Measurements from ENCODE around the gene CAMLG.
"Not testable (repeated sequence)": the region's sequence is repeated elsewhere in the genome, so short reads cannot be mapped to it uniquely, and the experiment has no call there.

The CAMLG gene

GRCh38 chr5:134736173-134736812 is 2.1 kb upstream of the CAMLG start:
- peaks cover 0 to 3% (median 0%) of the 10 kb centered on the region in 5 donors for H3K36me3 ChIP-seq (ENCODE audit: control insufficient read depth in 5 of 5, insufficient read depth in 5 of 5, low read length in 5 of 5)
- peaks cover 0 to 21% (median 19%) of the 10 kb centered on the region in 5 donors for H3K4me1 ChIP-seq (ENCODE audit: control insufficient read depth in 5 of 5, insufficient read depth in 5 of 5, low read length in 5 of 5)
- H3K9ac ChIP-seq (ENCODE audit: low read length in 5 of 5), result no peak overlapping the region
- H3K9me3 ChIP-seq (ENCODE audit: control insufficient read depth in 5 of 5, low read length in 5 of 5), result no peaks in the 10 kb centered on the region
- no peak overlapping the region for H3K4me3 ChIP-seq (ENCODE audit: low read depth in 1 of 5, low read length in 5 of 5)
- no peaks in the 10 kb centered on the region for H3K27me3 ChIP-seq (ENCODE audit: control insufficient read depth in 5 of 5, insufficient read depth in 4 of 5, low read length in 5 of 5)
- no peak overlapping the region for H3K27ac ChIP-seq (ENCODE audit: low read depth, low read length)

- H3K9me3 ChIP-seq (ENCODE audit: control insufficient read depth in 5 of 5, low read length in 5 of 5), result no peaks in the 10 kb centered on the region
- no peaks in the 10 kb centered on the region for H3K27me3 ChIP-seq (ENCODE audit: control insufficient read depth in 5 of 5, insufficient read depth in 4 of 5, low read length in 5 of 5)
- peak overlapping the region; percentile 92 for H3K27ac ChIP-seq (ENCODE audit: low read depth, low read length)
- H3K36me3 ChIP-seq (ENCODE audit: control insufficient read depth in 5 of 5, insufficient read depth in 5 of 5, low read length in 5 of 5), result peaks cover 0 to 5% (median 0%) of the 10 kb centered on the region in 5 donors
- H3K4me1 ChIP-seq (ENCODE audit: control insufficient read depth in 5 of 5, insufficient read depth in 5 of 5, low read length in 5 of 5), result peaks cover 0 to 21% (median 19%) of the 10 kb centered on the region in 5 donors
- peak overlapping the region; percentile 73 to 95 (median 85) for H3K9ac ChIP-seq (ENCODE audit: low read length in 5 of 5)
- H3K4me3 ChIP-seq (ENCODE audit: low read depth in 1 of 5, low read length in 5 of 5), result peak overlapping the region; percentile 81 to 98 (median 95)
Observed at GRCh38 chr5:134738963-134739661, 764 bp downstream of the CAMLG start.

GRCh38 chr5:134741052-134741451 is 2.7 kb downstream of the CAMLG start:
- H3K36me3 ChIP-seq (ENCODE audit: control insufficient read depth in 5 of 5, insufficient read depth in 5 of 5, low read length in 5 of 5), result peaks cover 0 to 5% (median 0%) of the 10 kb centered on the region in 5 donors
- H3K27me3 ChIP-seq (ENCODE audit: control insufficient read depth in 5 of 5, insufficient read depth in 4 of 5, low read length in 5 of 5), result no peaks in the 10 kb centered on the region
- H3K4me1 ChIP-seq (ENCODE audit: control insufficient read depth in 5 of 5, insufficient read depth in 5 of 5, low read length in 5 of 5), result peaks cover 0 to 21% (median 19%) of the 10 kb centered on the region in 5 donors
- H3K4me3 ChIP-seq (ENCODE audit: low read depth in 1 of 5, low read length in 5 of 5), result no peak overlapping the region
- no peaks in the 10 kb centered on the region for H3K9me3 ChIP-seq (ENCODE audit: control insufficient read depth in 5 of 5, low read length in 5 of 5)
- H3K9ac ChIP-seq (ENCODE audit: low read length in 5 of 5), result no peak overlapping the region
- H3K27ac ChIP-seq (ENCODE audit: low read depth, low read length), result no peak overlapping the region

- H3K36me3 ChIP-seq (ENCODE audit: control insufficient read depth in 5 of 5, insufficient read depth in 5 of 5, low read length in 5 of 5), result peaks cover 0 to 5% (median 0%) of the 10 kb centered on the region in 5 donors
- H3K9ac ChIP-seq (ENCODE audit: low read length in 5 of 5), result no peak overlapping the region
- H3K4me3 ChIP-seq (ENCODE audit: low read depth in 1 of 5, low read length in 5 of 5), result no peak overlapping the region
- H3K9me3 ChIP-seq (ENCODE audit: control insufficient read depth in 5 of 5, low read length in 5 of 5), result no peaks in the 10 kb centered on the region
- no peak overlapping the region for H3K27ac ChIP-seq (ENCODE audit: low read depth, low read length)
- H3K4me1 ChIP-seq (ENCODE audit: control insufficient read depth in 5 of 5, insufficient read depth in 5 of 5, low read length in 5 of 5), result peaks cover 0 to 21% (median 19%) of the 10 kb centered on the region in 5 donors
- no peaks in the 10 kb centered on the region for H3K27me3 ChIP-seq (ENCODE audit: control insufficient read depth in 5 of 5, insufficient read depth in 4 of 5, low read length in 5 of 5)
Observed at GRCh38 chr5:134742134-134742533, 3.8 kb downstream of the CAMLG start.

- H3K36me3 ChIP-seq (ENCODE audit: control insufficient read depth in 5 of 5, insufficient read depth in 5 of 5, low read length in 5 of 5), result peaks cover 6 to 23% (median 13%) of the 10 kb centered on the region in 5 donors
- H3K9ac ChIP-seq (ENCODE audit: low read length in 5 of 5), result no peak overlapping the region
- no peak overlapping the region for H3K4me3 ChIP-seq (ENCODE audit: low read depth in 1 of 5, low read length in 5 of 5)
- H3K9me3 ChIP-seq (ENCODE audit: control insufficient read depth in 5 of 5, low read length in 5 of 5), result no peaks in the 10 kb centered on the region
- H3K27me3 ChIP-seq (ENCODE audit: control insufficient read depth in 5 of 5, insufficient read depth in 4 of 5, low read length in 5 of 5), result no peaks in the 10 kb centered on the region
- H3K4me1 ChIP-seq (ENCODE audit: control insufficient read depth in 5 of 5, insufficient read depth in 5 of 5, low read length in 5 of 5), result no peaks in the 10 kb centered on the region
- H3K27ac ChIP-seq (ENCODE audit: low read depth, low read length), result no peak overlapping the region
Observed at GRCh38 chr5:134749415-134749814, 11.1 kb downstream of the CAMLG start.

- Histone ChIP-seq H3K27ac (ENCODE audit: low read depth, low read length) (peak overlapping the region; percentile 80), H3K4me1 (ENCODE audit: control insufficient read depth in 5 of 5, insufficient read depth in 5 of 5, low read length in 5 of 5) (peaks cover 0 to 24% (median 21%) of the 10 kb centered on the region in 5 donors), H3K27me3 (ENCODE audit: control insufficient read depth in 5 of 5, insufficient read depth in 4 of 5, low read length in 5 of 5) (no peaks in the 10 kb centered on the region), H3K36me3 (ENCODE audit: control insufficient read depth in 5 of 5, insufficient read depth in 5 of 5, low read length in 5 of 5) (peaks cover 0 to 3% (median 0%) of the 10 kb centered on the region in 5 donors), H3K9me3 (ENCODE audit: control insufficient read depth in 5 of 5, low read length in 5 of 5) (no peaks in the 10 kb centered on the region), H3K9ac (ENCODE audit: low read length in 5 of 5) (peak overlapping the region in 2 of 5 donors; percentile 25 to 41), H3K4me3 (ENCODE audit: low read depth in 1 of 5, low read length in 5 of 5) (peak overlapping the region; percentile 72 to 99 (median 97))
Observed at GRCh38 chr5:134758176-134758503, 19.8 kb downstream of the CAMLG start.

GRCh38 chr5:134758504-134759341 is 20.4 kb downstream of the CAMLG start, which contains the start of gene DDX46:
Gene DDX46, plus strand, starts transcription at chr5:134758779. Its CDS starts 160 bp downstream, at chr5:134758939.
- Histone ChIP-seq H3K4me3 (ENCODE audit: low read depth in 1 of 5, low read length in 5 of 5) (peak within 1 kb of the TSS; percentile 87 to 99 (median 97)), H3K27ac (ENCODE audit: low read depth, low read length) (peak within 1 kb of the TSS; percentile 80), H3K4me1 (ENCODE audit: control insufficient read depth in 5 of 5, insufficient read depth in 5 of 5, low read length in 5 of 5) (peaks cover 0 to 27% (median 22%) of the 10 kb centered on the region in 5 donors), H3K9ac (ENCODE audit: low read length in 5 of 5) (peak within 1 kb of the TSS; percentile 73 to 99 (median 95)), H3K27me3 (ENCODE audit: control insufficient read depth in 5 of 5, insufficient read depth in 4 of 5, low read length in 5 of 5) (no peaks in the 10 kb centered on the region), H3K9me3 (ENCODE audit: control insufficient read depth in 5 of 5, low read length in 5 of 5) (no peaks in the 10 kb centered on the region), H3K36me3 (ENCODE audit: control insufficient read depth in 5 of 5, insufficient read depth in 5 of 5, low read length in 5 of 5) (peaks cover 0 to 3% (median 0%) of the 10 kb centered on the region in 5 donors)

GRCh38 chr5:134767528-134768291 is 29.4 kb downstream of the CAMLG start:
- H3K9me3 ChIP-seq (ENCODE audit: control insufficient read depth in 5 of 5, low read length in 5 of 5); H3K4me3 ChIP-seq (ENCODE audit: low read depth in 1 of 5, low read length in 5 of 5): not testable (repeated sequence)

GRCh38 chr5:134769206-134769605 is 30.9 kb downstream of the CAMLG start:
- peaks cover 19 to 73% (median 49%) of the 10 kb centered on the region in 5 donors for H3K36me3 ChIP-seq (ENCODE audit: control insufficient read depth in 5 of 5, insufficient read depth in 5 of 5, low read length in 5 of 5)

More at GRCh38 chr5:134767528-134768291, 29.4 kb downstream of the CAMLG start:
- H3K27me3 ChIP-seq (ENCODE audit: control insufficient read depth in 5 of 5, insufficient read depth in 4 of 5, low read length in 5 of 5); H3K9ac ChIP-seq (ENCODE audit: low read length in 5 of 5); H3K27ac ChIP-seq (ENCODE audit: low read depth, low read length); H3K4me1 ChIP-seq (ENCODE audit: control insufficient read depth in 5 of 5, insufficient read depth in 5 of 5, low read length in 5 of 5): not testable (repeated sequence)
- peaks cover 16 to 63% (median 40%) of the 10 kb centered on the region in 5 donors for H3K36me3 ChIP-seq (ENCODE audit: control insufficient read depth in 5 of 5, insufficient read depth in 5 of 5, low read length in 5 of 5)

More at GRCh38 chr5:134769206-134769605, 30.9 kb downstream of the CAMLG start:
- Histone ChIP-seq H3K27ac (ENCODE audit: low read depth, low read length) (no peak overlapping the region), H3K9me3 (ENCODE audit: control insufficient read depth in 5 of 5, low read length in 5 of 5) (no peaks in the 10 kb centered on the region), H3K4me1 (ENCODE audit: control insufficient read depth in 5 of 5, insufficient read depth in 5 of 5, low read length in 5 of 5) (peaks cover 0 to 2% (median 0%) of the 10 kb centered on the region in 5 donors), H3K9ac (ENCODE audit: low read length in 5 of 5) (no peak overlapping the region), H3K27me3 (ENCODE audit: control insufficient read depth in 5 of 5, insufficient read depth in 4 of 5, low read length in 5 of 5) (no peaks in the 10 kb centered on the region), H3K4me3 (ENCODE audit: low read depth in 1 of 5, low read length in 5 of 5) (no peak overlapping the region)

Data from subcutaneous abdominal adipose tissue (tissue), 5 donors.